HEK293 (cell line): Measurements from ENCODE around the gene MAN1C1.

Experiments
- ZBTB7A ChIP-seq: fragments of 450-650 bp; formaldehyde crosslinking; IDR thresholded peaks from 2 replicates; pipeline ENCODE4 v1.5.1; 2016; ENCODE audit warnings: low read depth, missing biosample characterization, missing genetic modification characterization
- ZNF169 ChIP-seq: fragments of 450-650 bp; formaldehyde crosslinking; IDR thresholded peaks from 2 replicates; pipeline ENCODE4 v1.5.1; 2016; ENCODE audit warnings: missing biosample characterization, missing genetic modification characterization
- ZNF394 ChIP-seq: fragments of 450-650 bp; formaldehyde crosslinking; IDR thresholded peaks from 2 replicates; pipeline ENCODE4 v1.5.1; 2016; ENCODE audit warnings: missing biosample characterization, missing genetic modification characterization, mild to moderate bottlenecking, moderate library complexity, borderline replicate concordance
- ZSCAN30 ChIP-seq: fragments of 450-650 bp; IDR thresholded peaks from 2 replicates; pipeline ENCODE4 v1.5.1; 2018; ENCODE audit warnings: missing biosample characterization, mild to moderate bottlenecking, missing genetic modification characterization, moderate library complexity

GRCh38 chr1:25819491-25820246, 203.1 kb downstream of the MAN1C1 start, which contains the start of gene MTFR1L:
- TF ChIP-seq ZNF169 (tag by site-specific recombination) (no peak), ZSCAN30 (tag by site-specific recombination) (no peak), ZNF394 (tag by site-specific recombination) (no peak), ZBTB7A (no peak; the same call in 1 of the 2 replicates)
